ENCODE data around the gene SPATA13.

Gene SPATA13

DNA sequence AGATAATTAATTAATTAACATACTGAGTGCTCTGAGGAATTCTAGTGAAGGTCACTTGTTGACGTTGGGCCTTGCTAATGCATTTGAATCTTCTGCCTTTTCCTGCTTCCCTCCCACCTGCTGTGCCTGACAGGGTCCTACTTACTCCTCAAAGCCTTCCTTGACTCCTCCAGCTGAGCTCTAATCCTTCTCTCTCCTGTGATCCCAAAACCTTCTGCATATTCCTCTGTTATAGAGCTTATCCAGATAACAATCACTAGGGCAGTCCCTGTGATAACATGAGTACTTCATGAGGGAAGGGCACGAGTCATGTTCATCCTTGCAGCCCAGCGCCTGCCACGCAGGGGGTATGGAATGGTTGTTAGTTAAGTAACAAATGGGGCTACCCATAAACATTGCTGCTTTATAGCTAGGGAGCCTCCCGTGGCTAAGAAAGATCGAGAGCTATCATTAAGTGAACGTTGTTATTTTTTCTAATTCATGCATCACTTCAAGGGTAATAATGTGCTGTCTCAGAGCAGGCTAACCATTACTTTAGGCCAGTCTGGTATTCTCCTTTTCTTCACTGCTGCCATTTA is 19.1 kb upstream of the SPATA13 start:
- no peak for DNase-seq (ENCODE audit: low read depth in 3 of 3, low spot score in 1 of 3)

DNA sequence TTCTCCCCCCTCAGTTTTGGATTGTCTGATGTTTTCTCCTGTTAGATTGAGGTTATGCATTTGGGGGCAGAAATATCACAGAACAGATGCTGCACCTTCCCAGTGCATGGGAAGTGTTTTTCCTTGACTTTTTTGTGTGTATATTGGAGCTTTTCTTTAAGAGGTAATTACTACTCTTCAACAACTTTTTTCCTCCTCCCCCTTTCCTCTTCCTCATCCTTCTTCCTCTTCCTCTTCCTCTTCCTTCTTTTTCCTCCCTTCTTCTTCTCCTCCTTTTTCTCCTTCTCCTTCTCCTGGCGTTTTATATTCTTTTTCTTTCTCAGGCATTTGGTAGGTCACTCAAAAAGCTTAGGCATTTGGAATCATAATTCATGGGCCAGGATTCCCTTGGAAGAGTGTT is 18.1 kb upstream of the SPATA13 start:
- no peak for DNase-seq (ENCODE audit: low read depth in 3 of 3, low spot score in 1 of 3)

DNA sequence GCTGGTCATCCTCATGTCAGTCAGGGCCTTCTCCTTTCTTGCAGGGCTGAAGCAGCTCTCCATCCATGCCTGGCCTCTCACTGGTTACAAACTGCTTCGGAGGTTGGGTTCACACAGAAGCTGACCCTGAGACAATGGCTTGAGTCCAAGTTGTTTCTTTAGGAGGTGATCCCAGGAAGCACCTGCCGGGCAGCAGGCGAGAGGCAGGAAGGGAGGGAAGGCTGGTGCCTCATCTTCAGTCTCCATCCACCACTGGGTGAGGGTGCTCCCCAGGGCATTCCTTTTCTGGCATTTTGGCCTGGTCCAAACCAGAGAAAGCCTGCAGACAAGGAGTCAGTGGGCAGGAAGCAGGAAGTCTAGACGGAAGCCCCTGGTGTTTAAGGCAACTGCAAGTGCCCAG is 17.6 kb upstream of the SPATA13 start:
- no peak for DNase-seq (ENCODE audit: low read depth in 3 of 3, low spot score in 1 of 3)

DNA sequence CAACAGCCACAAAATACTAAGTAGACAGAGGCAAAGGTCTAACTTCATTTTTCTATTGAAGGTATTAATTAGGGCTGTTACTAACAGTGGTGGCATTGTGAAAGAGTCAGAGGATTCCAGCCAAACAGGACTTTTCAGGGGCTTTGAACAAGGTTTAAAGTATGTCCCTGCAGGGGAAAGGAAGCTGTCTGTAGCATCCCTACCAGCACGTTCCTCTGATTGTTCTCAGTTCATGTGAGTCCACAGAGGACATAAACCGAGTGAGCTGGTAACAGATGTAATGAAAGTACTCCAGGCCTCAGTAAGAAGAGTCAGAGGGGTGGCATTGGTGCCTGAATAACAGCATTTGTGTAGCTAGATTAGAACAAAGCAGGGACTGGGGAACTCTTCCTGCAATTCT is 15.3 kb upstream of the SPATA13 start:
- no peak for DNase-seq (ENCODE audit: low read depth in 3 of 3, low spot score in 1 of 3)

DNA sequence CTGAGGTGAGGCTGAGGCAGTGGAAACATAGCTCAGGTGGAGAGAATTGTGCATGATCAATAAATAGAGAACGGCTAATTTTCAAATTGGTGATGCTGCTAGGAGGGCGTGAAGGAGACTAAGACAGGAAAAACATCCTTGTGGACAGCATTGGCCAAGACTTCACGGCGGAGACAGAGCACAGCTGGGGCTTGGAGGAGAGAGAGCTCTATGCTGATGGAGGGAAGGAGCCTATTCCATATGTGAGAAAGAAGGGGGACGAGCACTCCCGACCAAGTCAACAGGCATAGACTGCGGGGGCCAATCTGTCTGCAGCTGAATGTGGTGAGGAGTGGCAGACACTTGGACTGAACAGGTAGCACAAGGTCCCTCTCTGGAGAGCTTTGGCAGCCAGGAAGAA is 14.8 kb upstream of the SPATA13 start:
- no peak for DNase-seq (ENCODE audit: low read depth in 3 of 3, low spot score in 1 of 3)

DNA sequence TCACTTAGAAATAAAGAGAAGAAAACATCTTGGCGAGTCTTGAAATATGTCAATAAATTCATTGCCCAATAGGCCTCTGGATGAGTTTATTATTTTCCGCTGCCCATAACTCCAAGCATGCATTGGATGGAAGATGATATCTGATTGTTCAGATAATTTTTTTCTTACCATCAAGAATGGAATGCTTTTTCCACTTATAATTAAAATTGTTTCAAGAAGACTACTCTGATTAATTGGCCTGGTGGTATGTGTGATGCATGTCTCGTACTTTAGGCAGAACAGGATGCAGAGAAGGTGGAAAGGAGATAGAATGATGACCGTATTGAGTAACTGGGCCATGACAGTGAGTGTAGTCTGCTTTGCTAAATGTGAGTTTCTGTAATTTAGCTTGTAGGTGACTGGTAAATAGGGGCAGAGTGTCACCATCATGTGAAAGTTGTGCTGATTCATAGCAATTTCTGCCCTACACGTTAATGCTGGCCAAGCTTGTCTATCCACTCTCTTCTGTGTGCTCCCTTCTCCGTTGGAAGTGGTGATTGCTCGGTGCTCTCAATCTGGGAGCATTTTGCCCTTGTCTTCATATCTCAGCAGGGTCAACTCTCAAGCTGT is 13.5 kb upstream of the SPATA13 start:
- DNase-seq (ENCODE audit: low read depth in 3 of 3, low spot score in 1 of 3), result no peak

DNA sequence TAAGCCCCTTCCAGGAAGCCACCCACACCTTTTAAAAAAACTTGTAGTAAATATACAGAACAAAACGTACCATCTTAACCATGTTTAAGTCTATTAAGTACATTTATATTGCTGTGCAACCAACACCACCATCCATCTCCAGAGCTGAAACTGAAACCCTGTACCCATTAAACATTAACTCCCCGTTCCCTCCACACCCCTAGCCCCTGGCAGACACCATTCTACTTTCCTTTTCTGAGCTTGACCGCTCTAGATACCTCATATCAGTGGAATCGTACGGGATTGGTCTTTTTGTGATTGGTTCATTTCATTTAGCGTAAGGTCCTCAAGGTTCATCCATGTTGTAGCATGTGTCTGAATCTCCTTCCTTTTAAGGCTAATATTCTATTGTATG is 13.0 kb upstream of the SPATA13 start:
- no peak for DNase-seq (ENCODE audit: low read depth in 3 of 3, low spot score in 1 of 3)

DNA sequence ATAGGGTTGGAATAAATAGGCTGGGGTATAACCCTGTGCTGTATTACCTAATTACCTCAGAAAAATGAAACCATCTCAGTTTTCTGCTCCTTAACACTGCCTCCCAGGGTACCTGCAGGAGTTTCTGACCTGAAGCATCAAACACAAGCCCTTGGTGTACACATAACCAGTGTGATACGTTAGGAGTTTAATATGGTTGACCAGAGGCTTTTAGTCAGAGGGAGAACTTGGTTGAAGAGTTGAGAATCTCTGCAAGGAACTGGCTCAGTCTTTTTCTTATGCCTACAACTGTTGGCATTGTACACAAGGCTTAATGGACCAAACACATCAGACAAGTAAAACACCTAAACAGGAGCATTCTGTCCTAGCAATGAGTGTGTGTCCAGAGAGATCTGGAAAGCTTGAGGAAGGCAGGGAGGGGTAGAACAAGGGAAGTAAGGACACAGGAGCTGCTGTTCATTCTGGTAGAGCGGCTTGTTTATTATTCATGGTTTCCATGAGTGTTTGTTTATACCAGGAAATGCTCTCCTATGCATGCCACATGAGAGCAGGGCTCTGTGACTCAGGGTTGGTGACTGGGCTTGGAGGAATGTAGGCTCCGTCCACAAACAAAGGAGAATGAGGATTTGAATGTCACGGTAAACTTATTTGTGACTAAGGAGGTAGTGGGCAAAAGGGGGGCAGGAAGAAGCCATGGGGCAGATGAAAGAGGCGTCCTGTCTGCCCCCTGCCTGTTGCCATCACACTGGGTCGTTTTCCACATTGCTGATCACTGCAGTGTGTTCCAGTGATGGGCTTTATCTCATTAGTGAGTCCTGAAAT is 11.9 kb upstream of the SPATA13 start:
- no peak for DNase-seq (ENCODE audit: low read depth in 3 of 3, low spot score in 1 of 3)

DNA sequence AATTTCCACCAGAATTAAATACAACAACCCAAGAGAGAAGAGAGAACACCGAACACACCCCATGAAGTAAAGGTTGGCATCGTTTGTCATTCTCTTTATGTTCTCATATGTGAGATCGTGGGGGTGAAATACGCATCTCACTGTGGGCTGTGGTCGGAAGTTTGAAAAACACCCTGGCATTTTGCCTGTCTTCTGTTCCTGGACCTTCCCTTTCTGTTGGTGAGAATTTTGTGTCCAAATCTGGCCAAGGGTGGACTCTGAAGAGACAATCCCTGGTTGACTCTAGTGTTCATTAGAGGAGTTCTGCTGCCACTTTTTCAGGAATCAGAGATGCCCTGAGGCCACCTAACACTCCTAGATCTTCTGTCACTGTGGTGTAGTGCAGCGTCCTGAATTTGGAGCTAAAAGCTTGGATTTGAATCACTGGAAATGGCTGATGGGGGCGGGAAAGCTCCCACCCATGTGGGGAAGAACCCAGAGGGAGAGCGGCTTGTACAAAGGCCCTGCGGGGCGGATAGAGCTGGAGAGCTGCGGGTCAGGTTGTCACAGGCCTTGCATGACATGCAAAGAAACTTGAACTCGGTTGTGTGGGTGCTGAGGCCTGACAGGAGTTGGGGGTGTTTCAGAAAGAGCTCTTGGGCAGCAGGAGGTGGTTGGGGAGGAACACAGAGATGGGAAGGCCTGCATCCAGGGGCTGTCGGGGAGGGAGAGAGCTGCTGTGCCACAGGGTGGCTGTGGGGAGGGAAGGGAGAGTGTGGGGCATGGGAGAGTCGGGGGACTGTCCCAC is 11.1 kb upstream of the SPATA13 start:
- no peak for DNase-seq (ENCODE audit: low read depth in 3 of 3, low spot score in 1 of 3)

DNA sequence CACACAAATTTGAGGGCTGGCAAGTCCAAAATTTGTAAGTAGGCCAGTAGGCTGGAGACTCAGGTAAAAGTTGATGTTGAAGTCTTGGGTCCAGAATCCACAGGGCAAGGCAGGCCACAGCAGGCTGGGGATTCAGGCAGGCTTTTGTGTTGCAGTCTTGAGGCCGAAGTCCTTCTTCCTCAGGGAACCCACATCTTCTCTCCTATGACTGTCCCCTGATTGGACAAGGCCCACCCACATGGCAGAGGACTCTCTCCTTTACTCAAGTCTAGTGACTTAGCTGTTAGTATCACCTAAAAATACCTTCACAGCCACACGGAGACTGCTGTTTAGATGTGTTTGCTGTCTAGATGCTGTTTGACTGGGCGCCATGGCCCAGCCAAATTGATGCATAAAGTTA is 9.9 kb upstream of the SPATA13 start:
- DNase-seq (ENCODE audit: low read depth in 3 of 3, low spot score in 1 of 3), result no peak

DNA sequence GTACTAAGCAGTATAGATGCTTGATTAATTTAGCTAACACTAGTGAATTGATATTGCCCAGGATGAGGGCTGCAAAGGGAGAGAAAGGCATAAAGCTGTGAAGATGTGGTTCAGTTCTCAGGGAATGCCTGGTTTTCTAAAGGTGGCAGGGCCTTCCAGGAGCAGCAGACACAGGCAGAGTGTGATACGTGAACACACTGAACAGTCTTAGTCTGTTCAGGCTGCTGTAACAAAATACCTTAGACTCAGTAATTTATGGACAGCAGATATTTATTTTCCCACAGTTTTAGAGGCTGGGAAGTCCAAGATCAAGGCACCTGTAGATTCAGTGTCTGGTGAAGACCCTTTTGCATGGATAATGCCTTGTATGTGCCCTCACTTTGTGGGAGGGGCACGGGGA is 8.7 kb upstream of the SPATA13 start:
- no peak for DNase-seq (ENCODE audit: low read depth in 3 of 3, low spot score in 1 of 3)

DNA sequence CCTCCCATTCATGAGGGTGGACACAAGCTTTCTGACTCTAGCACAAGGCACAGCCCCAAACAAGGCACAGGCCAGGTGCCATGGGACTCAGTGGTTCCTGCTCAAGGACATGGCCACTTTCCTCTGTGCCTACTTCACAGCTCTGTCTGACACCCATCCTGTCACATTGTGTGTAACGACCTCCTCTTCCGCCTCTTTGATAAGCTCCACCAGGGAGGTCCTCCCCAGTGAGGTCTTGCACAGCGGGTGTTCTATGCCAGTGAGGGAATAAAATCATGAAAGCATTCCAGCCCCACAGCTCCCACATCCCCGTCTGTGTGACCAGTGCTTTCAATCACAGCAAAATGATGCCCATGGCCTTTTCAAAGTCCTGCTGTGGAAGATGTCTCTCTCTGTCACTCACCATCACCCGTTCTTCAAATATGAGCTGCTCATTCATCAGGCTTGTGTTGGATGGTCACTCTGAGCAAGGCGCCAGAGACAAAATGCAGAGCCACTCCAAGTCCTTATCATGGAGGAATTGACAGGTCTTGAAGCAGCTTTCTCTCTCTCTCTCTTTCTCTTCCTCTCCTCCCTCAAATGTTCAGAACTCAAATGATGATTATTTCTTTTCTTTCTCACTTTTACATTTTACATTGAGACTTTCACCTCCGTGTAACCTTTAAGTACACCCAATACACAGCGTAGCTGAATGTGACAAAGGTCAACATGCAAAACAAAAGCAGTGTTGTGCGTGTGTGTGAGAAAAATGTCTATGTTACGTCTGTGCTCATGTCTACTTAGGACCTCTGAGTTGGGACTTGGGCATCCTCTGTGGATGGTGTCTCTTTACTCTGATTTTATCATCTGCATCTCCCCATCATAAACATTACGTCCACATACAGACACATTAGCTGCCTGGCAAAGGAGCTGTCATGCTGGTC is 8.0 kb upstream of the SPATA13 start:
- no peak for DNase-seq (ENCODE audit: low read depth in 3 of 3, low spot score in 1 of 3)

DNA sequence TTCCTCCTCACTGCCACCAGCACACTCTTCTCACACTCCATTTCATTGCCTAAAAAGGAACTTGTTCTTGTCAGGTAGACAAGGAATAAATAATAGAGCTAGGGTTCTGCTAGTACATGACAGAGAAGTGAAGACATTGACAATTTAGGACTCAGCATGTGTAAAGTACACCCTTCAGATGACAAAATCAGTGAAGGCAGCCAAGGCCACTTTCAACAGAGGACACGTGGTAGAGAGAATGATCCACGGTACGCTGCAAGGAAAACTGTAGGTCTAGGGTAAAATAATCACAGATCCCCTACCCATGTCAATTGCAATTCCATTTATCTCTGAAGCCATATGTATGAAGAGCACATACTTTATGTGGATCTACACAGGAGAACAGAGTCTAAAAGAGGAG is 7.2 kb upstream of the SPATA13 start:
- DNase-seq (ENCODE audit: low read depth in 3 of 3, low spot score in 1 of 3), result no peak

DNA sequence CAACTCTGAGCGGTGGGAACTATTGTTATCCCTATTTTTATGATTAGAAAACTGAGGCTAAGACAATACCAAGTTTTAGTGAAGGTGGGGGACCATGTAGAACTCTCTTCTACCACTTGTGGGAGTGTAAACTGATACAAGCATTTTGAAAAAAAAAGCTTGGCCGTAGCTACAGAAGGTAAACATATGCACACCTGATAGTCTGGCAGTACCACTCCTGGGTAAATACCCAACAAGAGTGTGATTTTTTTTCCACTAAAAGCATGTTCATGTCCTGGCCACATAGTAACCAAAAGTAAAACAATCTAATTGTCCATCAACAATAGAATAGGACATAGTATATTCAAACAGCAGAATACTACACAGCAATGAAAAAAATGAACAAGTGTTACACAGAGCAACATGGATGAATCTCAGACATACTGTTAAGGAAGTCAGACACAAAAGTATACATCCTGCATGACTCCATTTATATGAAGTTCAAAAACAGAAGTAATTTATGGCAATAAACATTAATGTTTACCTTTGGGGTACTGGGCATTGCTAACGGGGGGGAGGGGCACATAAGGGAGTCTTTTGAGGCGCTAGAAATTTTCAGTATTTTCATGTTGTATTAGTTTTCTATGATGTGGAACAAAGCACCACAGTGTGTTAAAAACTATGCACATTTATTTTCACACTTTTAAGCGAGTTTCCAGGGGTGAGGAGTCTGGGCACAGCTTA is 6.4 kb upstream of the SPATA13 start:
- no peak for DNase-seq (ENCODE audit: low read depth in 3 of 3, low spot score in 1 of 3)

DNA sequence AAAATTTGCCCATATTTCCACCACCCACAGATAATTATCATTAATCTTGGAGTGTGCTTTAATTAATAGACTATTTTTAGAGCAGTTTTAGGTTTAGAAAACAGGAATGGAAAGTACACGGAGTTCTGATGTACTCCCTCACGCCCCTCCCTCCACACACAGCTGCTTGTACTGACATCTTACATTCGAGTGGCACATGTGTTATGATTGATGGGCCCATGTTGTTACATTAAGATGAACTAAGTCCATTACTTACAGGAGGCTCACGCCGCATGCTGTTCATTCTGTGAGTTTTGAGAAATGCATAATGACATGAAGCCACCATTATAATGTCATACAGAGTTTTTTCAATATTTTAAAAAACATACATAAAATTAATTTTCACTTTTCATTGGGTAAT is 1.2 kb upstream of the SPATA13 start:
- DNase-seq (ENCODE audit: low read depth in 3 of 3, low spot score in 1 of 3), result no peak

DNA sequence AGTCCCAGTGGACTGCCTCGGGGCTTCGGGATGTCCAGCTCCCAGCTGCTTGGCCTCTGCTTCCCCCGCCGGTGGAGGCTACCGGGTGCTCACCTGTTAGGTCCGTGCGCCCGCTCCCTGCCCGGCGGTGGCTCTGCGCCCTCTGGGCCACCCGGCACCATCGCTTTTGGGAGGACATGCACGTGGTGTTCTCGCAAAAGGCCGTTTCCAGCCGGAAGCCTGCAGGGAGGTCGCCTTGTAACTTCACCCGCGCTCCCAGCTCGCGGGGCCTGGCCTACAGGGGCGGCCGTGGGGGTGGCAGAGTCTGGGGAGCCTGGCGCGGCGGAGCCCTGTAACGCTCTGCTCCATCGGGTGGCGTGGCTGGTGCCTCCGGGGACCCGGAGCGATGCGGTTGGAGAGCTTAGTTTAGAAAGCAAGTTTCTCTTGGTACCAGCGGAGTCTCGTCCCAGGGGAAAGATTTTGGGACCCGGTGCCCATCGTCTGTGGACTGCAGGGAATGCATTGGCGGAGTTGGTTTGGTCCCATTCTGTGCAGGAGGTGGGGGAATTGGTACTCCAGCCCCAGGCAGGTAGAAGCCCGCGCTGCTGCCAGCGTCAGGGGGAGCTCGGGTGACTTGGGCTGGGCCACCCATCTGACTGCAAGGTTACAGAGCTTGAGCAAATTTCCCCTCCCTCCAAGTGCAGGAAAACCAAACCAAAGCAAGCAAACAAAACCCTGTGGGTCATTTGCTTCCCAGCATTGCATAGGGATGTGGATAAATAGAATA is 673 bp downstream of the SPATA13 start:
- DNase-seq (ENCODE audit: low read depth in 3 of 3, low spot score in 1 of 3), result peak in 1 of 3 donors; percentile 26

DNA sequence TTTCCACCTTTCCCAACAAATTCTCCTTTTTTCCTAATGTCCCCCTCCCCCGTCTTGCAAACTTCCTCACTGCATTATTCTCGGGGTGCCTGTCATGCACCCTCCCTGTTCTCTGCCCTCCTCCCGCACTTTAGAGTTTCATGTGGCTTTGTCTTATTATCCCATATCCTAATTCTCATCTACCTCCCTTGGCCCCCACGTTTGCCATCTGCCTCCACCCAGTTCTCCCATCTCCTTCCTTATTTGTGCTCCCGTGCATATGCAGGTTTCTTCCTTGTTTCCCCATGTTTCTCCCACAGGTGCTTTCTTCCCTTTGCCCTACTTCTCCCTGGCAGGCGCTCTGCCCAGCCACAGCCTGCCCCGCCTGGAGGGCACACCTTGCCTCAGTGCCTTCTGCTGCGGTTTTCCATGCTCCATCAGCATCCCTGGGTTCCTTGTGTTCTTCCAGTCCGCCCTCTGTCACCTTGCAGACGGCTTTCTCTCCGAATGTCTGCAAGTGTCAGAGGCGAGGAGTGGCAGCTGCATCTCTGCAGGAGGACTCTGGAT is 1.5 kb downstream of the SPATA13 start:
- no peak for DNase-seq (ENCODE audit: low read depth in 3 of 3, low spot score in 1 of 3)

DNA sequence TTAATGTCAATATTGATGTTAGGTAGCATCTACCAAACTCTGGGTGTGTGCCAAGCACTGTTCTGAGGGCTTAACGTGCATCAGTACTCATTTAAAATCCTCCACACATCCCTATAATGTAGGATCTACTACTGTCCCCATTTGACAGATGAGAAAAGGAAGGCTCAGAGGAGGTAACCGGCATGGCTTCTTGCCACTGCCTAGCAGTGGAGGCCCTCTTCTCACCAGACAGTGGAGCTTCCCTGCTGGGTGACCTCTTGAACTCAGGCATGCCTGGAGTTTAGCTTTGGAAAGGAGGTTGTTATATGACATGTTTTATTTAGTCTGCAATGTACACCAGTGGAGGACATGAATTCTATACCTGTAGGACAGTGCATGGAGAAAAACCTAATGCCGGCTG is 2.1 kb downstream of the SPATA13 start:
- DNase-seq (ENCODE audit: low read depth in 3 of 3, low spot score in 1 of 3), result no peak

DNA sequence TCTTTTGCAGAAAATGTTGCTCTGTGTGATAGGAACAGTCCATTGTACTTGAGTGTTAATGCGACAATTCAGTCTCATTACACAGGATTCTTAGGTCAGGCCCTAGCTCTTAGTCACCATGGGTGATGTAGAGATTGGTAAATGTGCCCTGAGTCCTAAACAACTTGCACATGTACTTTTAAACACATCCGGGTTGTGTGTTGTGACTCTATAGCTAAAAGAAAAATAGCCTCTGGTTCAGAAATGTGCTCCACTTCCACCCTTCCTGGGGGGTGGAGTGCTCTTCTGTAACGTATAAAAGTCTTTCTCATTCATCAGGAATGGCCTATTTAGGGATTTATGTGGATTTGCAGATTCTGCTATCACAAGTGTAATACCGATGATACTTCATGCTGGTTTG is 5.2 kb downstream of the SPATA13 start:
- DNase-seq (ENCODE audit: low read depth in 3 of 3, low spot score in 1 of 3), result no peak
